Erythroblast (primary cell): ENCODE results near the gene ZNF414.

ENCODE experiments used
- GATA1 ChIP-seq: IDR thresholded peaks from 2 replicates; pipeline ENCODE4 v1.6.1; 2011; ENCODE audit warnings: low read depth, mild to moderate bottlenecking, control low read depth, low read length, moderate library complexity
- POLR2A ChIP-seq: IDR thresholded peaks from 2 replicates; pipeline ENCODE4 v1.6.1; 2011; ENCODE audit warnings: mild to moderate bottlenecking, low read length

DNA sequence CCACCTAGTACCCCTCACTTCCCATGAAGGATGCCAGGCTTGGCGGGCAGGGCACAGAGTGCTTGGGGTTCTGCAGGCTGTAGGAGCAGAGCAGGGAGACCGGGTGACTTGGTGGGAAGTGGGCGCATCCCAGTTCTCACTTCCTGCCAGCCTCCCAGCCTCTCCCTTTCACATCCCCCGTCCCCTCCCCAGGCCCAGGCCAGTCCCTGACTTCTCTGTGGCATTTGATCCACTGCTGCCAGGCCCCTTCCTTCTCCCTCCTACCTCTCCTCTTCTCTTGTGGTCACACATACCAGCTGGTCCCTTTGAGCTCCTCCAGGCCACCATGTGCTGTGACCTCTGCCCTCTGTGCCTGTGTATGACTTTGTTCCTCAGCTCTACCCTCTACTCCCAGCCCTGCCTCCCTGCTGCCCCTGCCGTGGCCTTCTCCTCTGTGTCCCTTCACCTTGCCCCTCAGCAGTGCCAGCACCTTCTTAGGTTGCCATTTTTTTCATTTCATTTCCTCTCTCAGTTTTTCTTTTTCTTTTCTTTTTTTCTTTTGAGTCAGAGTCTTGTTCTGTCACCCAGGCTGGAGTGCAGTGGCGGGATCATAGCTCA is 43.8 kb upstream of the ZNF414 start:
- TF ChIP-seq POLR2A (no peak), GATA1 (no peak)
